ENCODE results near the gene ARHGAP5. TPM values are rescaled to one million over a fixed set of nuclear protein-coding genes. Genes with fewer than 3 reads are reported as not detected.
"Not testable (repeated sequence)": the region's sequence is repeated elsewhere in the genome, so short reads cannot be mapped to it uniquely, and the experiment has no call there.

The ARHGAP5 gene
- total RNA-seq, 4 donors from 2014 or later, result 77.7 to 139 (median 100) TPM

- Histone ChIP-seq H3K27ac (no peak overlapping the region), H3K36me3 (peaks cover 0 to 28% (median 4%) of the 10 kb centered on the region in 3 donors), H3K4me1 (peaks cover 0 to 31% (median 0%) of the 10 kb centered on the region in 3 donors), H3K9me3 (no peaks in the 10 kb centered on the region), H3K27me3 (no peaks in the 10 kb centered on the region), H3K4me3 (no peak overlapping the region)
- no peak for DNase-seq
- TF ChIP-seq CTCF (IDR thresholded peaks at IDR 0.05), result no peak
- no peak for TF ChIP-seq POLR2A (IDR thresholded peaks at IDR 0.05)
- intact Hi-C loops (cut with DNase I), result no loop called here
Observed at GRCh38 chr14:32104803-32105202, 27.7 kb downstream of the ARHGAP5 start.

GRCh38 chr14:32109676-32110547 is 32.8 kb downstream of the ARHGAP5 start:
- Histone ChIP-seq H3K27me3 (no peaks in the 10 kb centered on the region), H3K4me3 (no peak overlapping the region), H3K27ac (no peak overlapping the region), H3K36me3 (peaks cover 0 to 23% (median 0%) of the 10 kb centered on the region in 3 donors), H3K9me3 (no peaks in the 10 kb centered on the region), H3K4me1 (peaks cover 0 to 2% (median 0%) of the 10 kb centered on the region in 3 donors)
- intact Hi-C loops (cut with DNase I), result no loop called here
- no peak for TF ChIP-seq POLR2A (IDR thresholded peaks at IDR 0.05)
- TF ChIP-seq CTCF (IDR thresholded peaks at IDR 0.05), result no peak
- WGBS, 2 donors, result 83 to 86% methylated on average over 7 of the region's 7 CpGs
- DNase-seq, result no peak

GRCh38 chr14:32110548-32110896 is 33.4 kb downstream of the ARHGAP5 start:
- TF ChIP-seq CTCF (IDR thresholded peaks at IDR 0.05) (no peak), POLR2A (IDR thresholded peaks at IDR 0.05) (no peak)
- H3K4me1 ChIP-seq, result no peaks in the 10 kb centered on the region
- 98 to 100% methylated on average over 2 of the region's 2 CpGs for WGBS, 2 donors
- H3K27ac ChIP-seq, result no peak overlapping the region
- no peaks in the 10 kb centered on the region for H3K27me3 ChIP-seq
- intact Hi-C loops (cut with DNase I), result no loop called here
- H3K36me3 ChIP-seq, result peaks cover 0 to 23% (median 0%) of the 10 kb centered on the region in 3 donors
- H3K4me3 ChIP-seq, result no peak overlapping the region
- no peaks in the 10 kb centered on the region for H3K9me3 ChIP-seq
- no peak for DNase-seq

- DNase-seq, result no peak
- H3K36me3 ChIP-seq, result peaks cover 0 to 40% (median 0%) of the 10 kb centered on the region in 3 donors
- no peak overlapping the region for H3K4me3 ChIP-seq
- no peaks in the 10 kb centered on the region for H3K9me3 ChIP-seq
- H3K27ac ChIP-seq, result no peak overlapping the region
- H3K27me3 ChIP-seq, result no peaks in the 10 kb centered on the region
- TF ChIP-seq POLR2A (IDR thresholded peaks at IDR 0.05) (no peak), CTCF (IDR thresholded peaks at IDR 0.05) (no peak)
- H3K4me1 ChIP-seq, result peaks cover 0 to 12% (median 0%) of the 10 kb centered on the region in 3 donors
- intact Hi-C loops (cut with DNase I), result no loop called here
Observed at GRCh38 chr14:32121536-32121935, 44.4 kb downstream of the ARHGAP5 start.

- TF ChIP-seq CTCF (IDR thresholded peaks at IDR 0.05) (no peak), POLR2A (IDR thresholded peaks at IDR 0.05) (no peak)
- peaks cover 0 to 36% (median 0%) of the 10 kb centered on the region in 3 donors for H3K36me3 ChIP-seq
- no peaks in the 10 kb centered on the region for H3K9me3 ChIP-seq
- intact Hi-C loops (cut with DNase I), result no loop called here
- no peak overlapping the region for H3K4me3 ChIP-seq
- 81 to 96% methylated on average over 1 of the region's 1 CpG for WGBS, 2 donors
- DNase-seq, result no peak
- peaks cover 0 to 15% (median 0%) of the 10 kb centered on the region in 3 donors for H3K4me1 ChIP-seq
- no peak overlapping the region for H3K27ac ChIP-seq
- H3K27me3 ChIP-seq, result no peaks in the 10 kb centered on the region
Observed at GRCh38 chr14:32121948-32122347, 44.8 kb downstream of the ARHGAP5 start.

- H3K27ac ChIP-seq; DNase-seq; H3K27me3 ChIP-seq; H3K4me3 ChIP-seq; intact Hi-C loops (cut with DNase I); H3K9me3 ChIP-seq: not testable (repeated sequence)
- Histone ChIP-seq H3K4me1 (peaks cover 0 to 36% (median 4%) of the 10 kb centered on the region in 3 donors), H3K36me3 (peaks cover 0 to 40% (median 3%) of the 10 kb centered on the region in 3 donors)
- 94 to 96% methylated on average over 2 of the region's 13 CpGs for WGBS, 2 donors
Observed at GRCh38 chr14:32126899-32127730, 50.0 kb downstream of the ARHGAP5 start.
